Thoracic aorta (tissue), 2 donors: ENCODE results near the gene CRB1. TPM values are rescaled to one million over a fixed set of nuclear protein-coding genes. Genes with fewer than 3 reads are reported as not detected.

Experiments
- ATAC-seq: fragments of 150-250 bp; one replicate; pipeline ENCODE4 v1.8.0; 2017; ENCODE audit warnings: low read depth; ENCODE audit not compliant: insufficient number of reproducible peaks, low FRiP score
- DNase-seq: peaks from one replicate; pipeline ENCODE4 v3.0.0-alpha.2; 2020; ENCODE audit warnings: low spot score
- H3K27ac ChIP-seq, 2 donors: fragments of 200-600 bp; sonication (generic); 1 replicate in 1 of 2; 2 replicates in 1 of 2; pipeline ENCODE4 v1.5.1; 2016; ENCODE audit warnings: mild to moderate bottlenecking in 2 of 2, moderate library complexity in 2 of 2
- H3K27me3 ChIP-seq: fragments of 200-600 bp; sonication (generic); replicated peaks from 2 replicates; pipeline ENCODE4 v1.6.0; 2016; ENCODE audit warnings: mild to moderate bottlenecking; ENCODE audit not compliant: insufficient read depth
- H3K36me3 ChIP-seq: fragments of 200-600 bp; sonication (generic); one replicate; pipeline ENCODE4 v1.5.1; 2016
- H3K4me1 ChIP-seq, 2 donors: fragments of 200-600 bp; sonication (generic); 1 replicate in 1 of 2; 2 replicates in 1 of 2; pipeline versions ENCODE4 v1.5.1 to v1.6.0; 2016; ENCODE audit warnings: low read depth in 2 of 2, mild to moderate bottlenecking in 1 of 2; ENCODE audit not compliant: control insufficient read depth in 1 of 2
- H3K4me3 ChIP-seq: fragments of 200-600 bp; sonication (generic); 2 replicates; pipeline ENCODE4 v1.5.1; 2016; ENCODE audit warnings: mild to moderate bottlenecking
- H3K9me3 ChIP-seq: fragments of 200-600 bp; sonication (generic); 2 replicates; pipeline ENCODE4 v1.5.1; 2016
- total RNA-seq, 2 donors: library from RNA; depleted of rRNA; stranded (reverse); fragments of >200 nt; gene quantifications; one replicate each; pipeline versions ENCODE4 v1.1.0 to v1.2.3, GENCODE V29; 2016
- TF ChIP-seq, protein P1 (sequence below): fragments of 200-600 bp; sonication (generic); IDR thresholded peaks from one replicate; pipeline ENCODE4 v1.5.1; 2019; ENCODE audit warnings: antibody characterized with exemption

The CRB1 gene
- not detected for total RNA-seq

DNA sequence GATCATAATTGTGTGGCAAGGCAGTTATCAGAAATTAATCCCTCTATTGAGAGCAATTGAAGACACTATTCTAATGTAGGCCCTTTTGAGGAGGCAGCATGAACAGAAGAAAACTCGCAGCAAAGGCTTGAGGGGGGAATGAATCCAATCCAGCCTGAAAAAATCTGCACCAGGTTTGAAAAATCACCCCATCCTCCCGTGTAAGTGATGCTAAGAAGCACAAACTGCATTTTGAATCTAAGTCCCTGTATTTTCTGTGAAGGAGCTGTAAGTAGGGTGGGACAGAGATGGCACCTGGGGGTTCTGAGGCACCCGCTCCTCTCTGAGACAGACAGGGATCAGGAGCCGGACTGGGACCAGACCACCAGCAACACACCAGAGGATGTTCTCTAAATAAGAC lies at the start of gene CRB1:
CRB1 (plus strand) TSS at position 241 of the 400 bp plus-strand sequence. CDS start 161 bp downstream, outside the sequence.
- no peak within 1 kb of the TSS for H3K27ac ChIP-seq
- H3K9me3 ChIP-seq = no peaks in the 10 kb centered on the region
- TF ChIP-seq, protein P1, sequence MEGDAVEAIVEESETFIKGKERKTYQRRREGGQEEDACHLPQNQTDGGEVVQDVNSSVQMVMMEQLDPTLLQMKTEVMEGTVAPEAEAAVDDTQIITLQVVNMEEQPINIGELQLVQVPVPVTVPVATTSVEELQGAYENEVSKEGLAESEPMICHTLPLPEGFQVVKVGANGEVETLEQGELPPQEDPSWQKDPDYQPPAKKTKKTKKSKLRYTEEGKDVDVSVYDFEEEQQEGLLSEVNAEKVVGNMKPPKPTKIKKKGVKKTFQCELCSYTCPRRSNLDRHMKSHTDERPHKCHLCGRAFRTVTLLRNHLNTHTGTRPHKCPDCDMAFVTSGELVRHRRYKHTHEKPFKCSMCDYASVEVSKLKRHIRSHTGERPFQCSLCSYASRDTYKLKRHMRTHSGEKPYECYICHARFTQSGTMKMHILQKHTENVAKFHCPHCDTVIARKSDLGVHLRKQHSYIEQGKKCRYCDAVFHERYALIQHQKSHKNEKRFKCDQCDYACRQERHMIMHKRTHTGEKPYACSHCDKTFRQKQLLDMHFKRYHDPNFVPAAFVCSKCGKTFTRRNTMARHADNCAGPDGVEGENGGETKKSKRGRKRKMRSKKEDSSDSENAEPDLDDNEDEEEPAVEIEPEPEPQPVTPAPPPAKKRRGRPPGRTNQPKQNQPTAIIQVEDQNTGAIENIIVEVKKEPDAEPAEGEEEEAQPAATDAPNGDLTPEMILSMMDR = no peak
- no peaks in the 10 kb centered on the region for H3K4me1 ChIP-seq
- no peaks in the 10 kb centered on the region for H3K36me3 ChIP-seq
- ATAC-seq (no peak), DNase-seq (no peak)
- H3K27me3 ChIP-seq = no peaks in the 10 kb centered on the region
- no peak within 1 kb of the TSS for H3K4me3 ChIP-seq

DNA sequence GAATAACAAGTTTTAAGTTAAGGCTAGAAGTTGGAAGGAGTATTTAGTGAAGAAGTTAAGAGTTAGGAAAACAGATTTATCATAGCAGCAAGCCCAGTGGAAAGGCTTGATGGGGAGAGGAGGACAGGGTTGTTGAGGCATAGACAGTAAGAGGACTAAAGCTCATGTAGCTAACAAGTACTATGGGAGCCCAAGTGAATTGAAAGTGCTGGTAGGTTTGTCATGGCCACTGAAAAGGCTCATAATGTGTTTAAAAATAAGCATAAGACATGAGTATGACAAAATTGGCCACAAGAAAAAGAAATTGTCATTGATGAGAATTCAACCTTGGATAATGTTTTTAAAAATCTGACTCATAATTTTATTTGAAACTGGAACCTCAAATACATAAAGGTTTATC lies 49.2 kb upstream of the CRB1 start:
- Histone ChIP-seq H3K27ac (no peak overlapping the region), H3K36me3 (no peaks in the 10 kb centered on the region), H3K4me3 (no peak overlapping the region), H3K4me1 (no peaks in the 10 kb centered on the region), H3K27me3 (no peaks in the 10 kb centered on the region), H3K9me3 (no peaks in the 10 kb centered on the region)
- TF ChIP-seq, protein P1 = no peak
- DNase-seq = no peak
- ATAC-seq = no peak

GRCh38 chr1:197222025-197222685 lies 45.9 kb upstream of the CRB1 start:
- no peak overlapping the region for H3K27ac ChIP-seq
- no peak for ATAC-seq
- TF ChIP-seq, protein P1 = no peak
- no peaks in the 10 kb centered on the region for H3K36me3 ChIP-seq
- no peak for DNase-seq
- H3K4me1 ChIP-seq = no peaks in the 10 kb centered on the region
- no peaks in the 10 kb centered on the region for H3K9me3 ChIP-seq
- H3K4me3 ChIP-seq = no peak overlapping the region
- H3K27me3 ChIP-seq = no peaks in the 10 kb centered on the region

GRCh38 chr1:197222780-197223179 lies 45.3 kb upstream of the CRB1 start:
- no peaks in the 10 kb centered on the region for H3K9me3 ChIP-seq
- H3K36me3 ChIP-seq = no peaks in the 10 kb centered on the region
- TF ChIP-seq, protein P1 = no peak
- H3K4me1 ChIP-seq = no peaks in the 10 kb centered on the region
- H3K27ac ChIP-seq = no peak overlapping the region
- no peak overlapping the region for H3K4me3 ChIP-seq
- DNase-seq = no peak
- no peaks in the 10 kb centered on the region for H3K27me3 ChIP-seq
- no peak for ATAC-seq

DNA sequence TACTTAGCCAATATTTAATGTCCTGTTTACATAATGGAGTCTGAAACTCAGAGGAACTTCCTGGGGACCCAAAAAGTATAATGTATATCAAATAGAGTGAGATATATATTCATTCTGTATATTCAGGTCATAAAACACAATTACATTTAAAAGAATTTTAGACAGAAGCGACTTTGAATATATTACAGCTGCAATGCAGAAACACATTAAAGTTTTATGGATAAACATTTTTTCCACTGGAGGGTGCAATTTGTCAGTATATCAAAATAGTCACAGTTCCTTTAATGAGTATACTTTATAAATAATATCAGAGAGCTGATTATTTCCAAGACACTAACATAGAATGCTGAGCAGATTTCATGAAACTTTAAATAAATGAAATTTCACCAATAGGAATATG lies 43.9 kb upstream of the CRB1 start:
- Histone ChIP-seq H3K9me3 (no peaks in the 10 kb centered on the region), H3K36me3 (no peaks in the 10 kb centered on the region), H3K4me1 (no peaks in the 10 kb centered on the region), H3K27me3 (no peaks in the 10 kb centered on the region), H3K27ac (no peak overlapping the region), H3K4me3 (no peak overlapping the region)
- TF ChIP-seq, protein P1 = no peak
- ATAC-seq = no peak
- no peak for DNase-seq
